GM19099 (cell line): ENCODE results near the gene FAM78B.

Experiments used
- POLR2A ChIP-seq: IDR thresholded peaks from 3 replicates; pipeline ENCODE4 v1.6.1; 2011; ENCODE audit warnings: low read depth; ENCODE audit not compliant: insufficient read length; ENCODE audit errors: extremely low read depth

Gene FAM78B

GRCh38 chr1:166029196-166029945, 137.4 kb downstream of the FAM78B start:
- no peak for TF ChIP-seq POLR2A

GRCh38 chr1:166026555-166026954, 140.2 kb downstream of the FAM78B start:
- TF ChIP-seq POLR2A = no peak

- no peak for TF ChIP-seq POLR2A
Measured at GRCh38 chr1:166026143-166026542, 140.7 kb downstream of the FAM78B start.

GRCh38 chr1:166020210-166020609, 146.6 kb downstream of the FAM78B start:
- TF ChIP-seq POLR2A = no peak
